Measurements from ENCODE around the gene SHISA3. TPM values are rescaled to one million over a fixed set of nuclear protein-coding genes. Genes with fewer than 3 reads are reported as not detected.
"Not testable (repeated sequence)": the region's sequence is repeated elsewhere in the genome, so short reads cannot be mapped to it uniquely, and the experiment has no call there.

SHISA3 gene
- total RNA-seq, 6 donors from 2014 or later: 0.76 to 5.9 (median 2.1) TPM; not detected in 1

DNA sequence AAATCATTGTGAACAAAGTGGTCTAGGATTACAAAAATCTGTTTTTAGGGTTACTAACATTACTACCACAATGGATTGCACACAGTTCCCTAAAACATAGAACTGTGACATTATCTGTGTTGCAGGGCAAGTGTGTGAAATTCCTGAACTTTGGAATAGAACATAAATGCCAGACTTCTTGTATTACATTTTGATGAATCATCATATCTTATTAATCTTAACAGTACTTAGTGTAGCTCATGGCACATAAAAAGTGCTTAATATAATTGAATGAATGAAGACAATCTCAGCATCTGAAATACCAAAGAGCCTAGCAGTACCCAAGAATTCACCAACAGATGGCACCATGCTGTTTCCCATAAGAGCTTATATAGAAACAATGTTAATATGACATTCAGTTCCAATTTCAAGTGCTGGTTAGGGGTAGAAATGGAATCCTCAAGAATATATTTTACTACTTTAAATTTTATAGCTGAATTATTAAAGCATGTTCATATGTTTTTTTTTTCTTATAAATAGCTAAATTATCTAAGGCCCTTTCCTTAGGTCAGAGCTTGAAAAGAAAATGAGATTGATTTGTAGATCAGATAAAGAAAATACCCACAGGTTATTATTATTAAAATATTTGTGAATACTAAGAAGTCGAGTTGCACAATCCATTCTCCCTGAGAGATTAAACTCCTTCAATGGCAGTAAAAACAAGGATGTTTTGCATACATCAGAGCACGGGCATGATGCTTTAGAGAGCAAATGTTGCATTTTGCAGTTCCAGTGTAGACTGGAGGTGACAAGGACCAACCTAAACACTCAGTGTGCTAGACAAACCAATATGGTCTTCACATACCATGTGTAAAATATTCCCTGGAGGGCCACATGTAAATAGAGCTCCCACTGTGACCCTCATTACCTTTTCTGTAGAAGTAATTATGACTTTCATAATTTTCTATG is 25.7 kb upstream of the SHISA3 start:
- H3K4me1 ChIP-seq: no peaks in the 10 kb centered on the region
- DNase-seq (no peak), ATAC-seq (ENCODE audit: low FRiP score in 2 of 2) (no peak)
- no peak overlapping the region for H3K4me3 ChIP-seq
- TF ChIP-seq POLR2AphosphoS5 (IDR thresholded peaks at IDR 0.05) (no peak), POLR2A (IDR thresholded peaks at IDR 0.05) (no peak), EP300 (IDR thresholded peaks at IDR 0.05) (no peak)
- TF ChIP-seq, protein P1, sequence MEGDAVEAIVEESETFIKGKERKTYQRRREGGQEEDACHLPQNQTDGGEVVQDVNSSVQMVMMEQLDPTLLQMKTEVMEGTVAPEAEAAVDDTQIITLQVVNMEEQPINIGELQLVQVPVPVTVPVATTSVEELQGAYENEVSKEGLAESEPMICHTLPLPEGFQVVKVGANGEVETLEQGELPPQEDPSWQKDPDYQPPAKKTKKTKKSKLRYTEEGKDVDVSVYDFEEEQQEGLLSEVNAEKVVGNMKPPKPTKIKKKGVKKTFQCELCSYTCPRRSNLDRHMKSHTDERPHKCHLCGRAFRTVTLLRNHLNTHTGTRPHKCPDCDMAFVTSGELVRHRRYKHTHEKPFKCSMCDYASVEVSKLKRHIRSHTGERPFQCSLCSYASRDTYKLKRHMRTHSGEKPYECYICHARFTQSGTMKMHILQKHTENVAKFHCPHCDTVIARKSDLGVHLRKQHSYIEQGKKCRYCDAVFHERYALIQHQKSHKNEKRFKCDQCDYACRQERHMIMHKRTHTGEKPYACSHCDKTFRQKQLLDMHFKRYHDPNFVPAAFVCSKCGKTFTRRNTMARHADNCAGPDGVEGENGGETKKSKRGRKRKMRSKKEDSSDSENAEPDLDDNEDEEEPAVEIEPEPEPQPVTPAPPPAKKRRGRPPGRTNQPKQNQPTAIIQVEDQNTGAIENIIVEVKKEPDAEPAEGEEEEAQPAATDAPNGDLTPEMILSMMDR (IDR thresholded peaks at IDR 0.05): peak in 3 of 6 experiments; percentile 29 to 42 (median 35)
- WGBS, 2 donors: 42 to 50% methylated on average over 2 of the region's 2 CpGs
- no peaks in the 10 kb centered on the region for H3K27me3 ChIP-seq
- no peaks in the 10 kb centered on the region for H3K9me3 ChIP-seq
- no peaks in the 10 kb centered on the region for H3K36me3 ChIP-seq
- no peak overlapping the region for H3K27ac ChIP-seq

DNA sequence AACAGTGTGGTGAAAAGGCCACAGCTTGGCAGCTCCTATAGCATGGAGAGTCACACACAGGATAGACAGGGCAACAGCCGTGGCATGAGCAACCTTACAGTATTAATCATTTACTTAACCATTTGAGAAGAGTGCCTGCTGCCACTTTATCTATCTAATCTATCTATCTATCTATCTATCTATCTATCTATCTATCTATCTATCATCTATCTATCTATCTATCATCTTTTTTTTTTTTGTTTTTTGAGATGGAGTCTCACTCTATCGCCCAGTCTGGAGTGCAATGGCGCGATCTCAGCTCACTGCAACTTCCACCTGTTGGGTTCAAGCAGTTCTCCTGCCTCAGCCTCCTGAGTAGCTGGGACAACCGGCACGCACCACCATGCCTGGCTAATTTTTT is 25.0 kb upstream of the SHISA3 start:
- WGBS, 2 donors: 91 to 97% methylated on average over 6 of the region's 6 CpGs
- not testable (repeated sequence) for ATAC-seq (ENCODE audit: low FRiP score in 2 of 2); H3K27ac ChIP-seq; H3K9me3 ChIP-seq; H3K36me3 ChIP-seq; DNase-seq; H3K27me3 ChIP-seq; H3K4me3 ChIP-seq; H3K4me1 ChIP-seq

DNA sequence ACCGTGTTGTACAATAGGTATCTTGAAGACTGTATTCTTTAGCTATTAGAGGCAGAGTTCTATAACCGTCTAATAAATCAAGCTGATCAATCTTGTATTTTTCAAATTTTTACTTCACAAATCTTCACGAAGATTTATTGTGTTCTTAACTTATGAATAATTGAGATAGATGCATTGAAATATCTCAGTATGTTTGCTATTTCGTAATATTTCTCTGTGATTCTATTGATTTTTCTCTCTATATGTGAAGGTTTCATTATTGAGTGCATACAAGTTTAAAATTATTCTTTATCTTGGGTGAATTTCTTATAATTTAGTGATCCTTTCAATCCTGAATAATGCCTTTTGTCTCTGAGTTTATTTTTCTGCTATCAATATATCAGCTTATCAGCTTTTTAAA is 19.8 kb upstream of the SHISA3 start:
- Histone ChIP-seq H3K27me3 (no peaks in the 10 kb centered on the region), H3K4me3 (no peak overlapping the region), H3K4me1 (no peaks in the 10 kb centered on the region), H3K9me3 (no peaks in the 10 kb centered on the region), H3K27ac (no peak overlapping the region), H3K36me3 (no peaks in the 10 kb centered on the region)
- no peak for ATAC-seq (ENCODE audit: low FRiP score in 2 of 2)
- no peak for TF ChIP-seq EP300 (IDR thresholded peaks at IDR 0.05)
- TF ChIP-seq POLR2AphosphoS5 (IDR thresholded peaks at IDR 0.05): no peak
- no peak for TF ChIP-seq POLR2A (IDR thresholded peaks at IDR 0.05)
- TF ChIP-seq, protein P1 (IDR thresholded peaks at IDR 0.05): no peak
- 88 to 92% methylated on average over 4 of the region's 4 CpGs for WGBS, 2 donors
- no peak for DNase-seq

DNA sequence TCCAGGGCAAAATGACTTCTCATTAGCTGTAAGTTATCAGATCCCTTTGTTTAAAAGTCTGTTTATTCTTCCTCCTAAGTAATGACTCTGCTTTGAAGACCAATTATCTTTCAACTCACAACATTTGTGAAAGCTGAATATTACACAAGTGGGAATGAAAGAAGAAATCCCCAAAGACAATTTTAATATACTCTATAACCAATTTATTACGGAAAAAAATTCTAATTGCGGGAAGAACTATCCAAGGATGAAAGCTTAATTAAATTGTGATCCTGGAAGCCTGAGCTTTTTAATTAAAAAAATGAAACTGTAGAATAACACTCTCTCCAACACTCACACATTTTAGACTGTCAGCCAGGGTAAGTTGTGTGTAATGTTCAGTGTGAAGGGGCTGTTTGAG is 15.6 kb upstream of the SHISA3 start:
- Histone ChIP-seq H3K4me3 (no peak overlapping the region), H3K27ac (no peak overlapping the region), H3K36me3 (no peaks in the 10 kb centered on the region), H3K27me3 (no peaks in the 10 kb centered on the region), H3K4me1 (no peaks in the 10 kb centered on the region), H3K9me3 (no peaks in the 10 kb centered on the region)
- 88 to 93% methylated on average over 2 of the region's 2 CpGs for WGBS, 2 donors
- DNase-seq: no peak
- ATAC-seq (ENCODE audit: low FRiP score in 2 of 2): no peak
- TF ChIP-seq, protein P1 (IDR thresholded peaks at IDR 0.05): no peak
- no peak for TF ChIP-seq POLR2AphosphoS5 (IDR thresholded peaks at IDR 0.05)
- no peak for TF ChIP-seq POLR2A (IDR thresholded peaks at IDR 0.05)
- TF ChIP-seq EP300 (IDR thresholded peaks at IDR 0.05): no peak

DNA sequence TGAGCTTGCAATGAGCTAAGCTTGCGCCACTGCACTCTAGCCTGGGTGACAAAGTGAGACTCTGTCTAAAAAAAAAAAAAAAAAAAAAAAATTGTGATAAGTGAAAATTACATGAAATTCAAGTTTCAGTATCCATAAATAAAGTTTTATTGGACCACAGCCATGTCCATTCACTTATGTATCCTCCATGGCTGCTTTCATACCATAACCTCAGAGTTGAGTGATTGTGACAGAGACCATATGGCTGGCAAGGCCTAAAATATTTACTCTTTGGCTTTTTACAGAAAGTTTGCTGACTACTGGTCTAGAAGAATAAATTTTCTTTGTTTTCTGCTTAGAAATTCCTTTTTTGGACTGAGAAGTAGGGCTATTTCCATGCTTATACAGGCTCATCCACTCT is 11.8 kb upstream of the SHISA3 start:
- H3K36me3 ChIP-seq: no peaks in the 10 kb centered on the region
- TF ChIP-seq, protein P1 (IDR thresholded peaks at IDR 0.05): no peak
- no peak for TF ChIP-seq POLR2A (IDR thresholded peaks at IDR 0.05)
- H3K4me1 ChIP-seq: no peaks in the 10 kb centered on the region
- H3K27ac ChIP-seq: no peak overlapping the region
- DNase-seq: no peak
- WGBS, 2 donors: 90 to 100% methylated on average over 1 of the region's 1 CpG
- no peak for ATAC-seq (ENCODE audit: low FRiP score in 2 of 2)
- no peaks in the 10 kb centered on the region for H3K9me3 ChIP-seq
- H3K27me3 ChIP-seq: no peaks in the 10 kb centered on the region
- no peak overlapping the region for H3K4me3 ChIP-seq

Data from upper lobe of left lung (tissue), 6 donors.